GM12878 (cell line): ENCODE results near the gene CR1L. TPM values are rescaled to one million over a fixed set of nuclear protein-coding genes. Genes with fewer than 3 reads are reported as not detected.
"Not testable (repeated sequence)": the region's sequence is repeated elsewhere in the genome, so short reads cannot be mapped to it uniquely, and the experiment has no call there.

ENCODE experiments used
- ATAC-seq: fragments of 200-7000 bp; cut with Tn5 transposase; 3 replicates; pipeline ENCODE4 v1.9.1; 2020; ENCODE audit warnings: mild to moderate bottlenecking, moderate library complexity
- BruUV-seq: library from RNA; stranded (reverse); fragments of 400-500 nt; replicated peaks from 2 replicates; lab custom pipeline; 2021; lab: Mats Ljungman, UMichigan
- CTCF ChIA-PET: fragments of 300-600 bp; sonication (Branson Sonifier 250); formaldehyde crosslinking; extraction: SDS; loops from one replicate; lab custom pipeline; 2021; ENCODE audit warnings: inconsistent platforms; lab: Yijun Ruan, JAX
- POLR2A ChIA-PET: fragments of 350-600 bp; formaldehyde crosslinking; extraction: SDS; loops from one replicate; lab custom pipeline; 2021; ENCODE audit warnings: inconsistent platforms; lab: Charles Lee
- RAD21 ChIA-PET: fragments of 300-600 bp; sonication (Branson Sonifier 250); formaldehyde crosslinking; loops from one replicate; lab custom pipeline; 2023; ENCODE audit warnings: antibody characterized with exemption; ENCODE audit not compliant: unreplicated experiment; lab: Charles Lee
- SMC1A ChIA-PET: fragments of 300-600 bp; sonication (Branson Sonifier 250); formaldehyde crosslinking; loops from one replicate; lab custom pipeline; 2023; ENCODE audit not compliant: unreplicated experiment, uncharacterized antibody; lab: Charles Lee
- DNase-seq: peaks from one replicate; pipeline ENCODE4 v3.0.0-alpha.2; 2011; ENCODE audit warnings: low read depth, low spot score
- FAIRE-seq: peaks from 3 replicates; lab custom pipeline; 2011; peaks lifted over from hg19 to GRCh38; lab: Jason Lieb, UNC
- H2AFZ ChIP-seq: 2 replicates; pipeline ENCODE4 v1.6.0; 2011; ENCODE audit warnings: low read depth, low read length, control low read depth; ENCODE audit not compliant: control insufficient read depth
- H3K27ac ChIP-seq: 2 replicates; pipeline ENCODE4 v1.5.1; 2011; ENCODE audit warnings: control low read depth; ENCODE audit not compliant: control insufficient read depth, insufficient read depth
- H3K27me3 ChIP-seq, 2 experiments: replicated peaks in 1 of 2; 2 replicates each; pipeline versions ENCODE4 v1.6.0 to v1.6.1; 2011; ENCODE audit warnings: low read length in 1 of 2; ENCODE audit not compliant: control insufficient read depth in 2 of 2, insufficient read depth in 2 of 2
- H3K36me3 ChIP-seq, 2 experiments: 2 replicates each; pipeline ENCODE4 v1.5.1; 2011; ENCODE audit warnings: low read length in 1 of 2; ENCODE audit not compliant: control insufficient read depth in 2 of 2, insufficient read depth in 2 of 2
- H3K4me1 ChIP-seq: 2 replicates; pipeline ENCODE4 v1.6.1; 2011; ENCODE audit warnings: mild to moderate bottlenecking, low read length, moderate library complexity, mixed read lengths; ENCODE audit not compliant: control insufficient read depth, insufficient read depth
- H3K4me2 ChIP-seq: 2 replicates; pipeline ENCODE4 v1.6.0; 2011; ENCODE audit warnings: control low read depth; ENCODE audit not compliant: control insufficient read depth, insufficient read depth
- H3K4me3 ChIP-seq: fragments of 200-600 bp; sonication (generic); 2 replicates; pipeline ENCODE4 v1.5.1; 2016
- H3K79me2 ChIP-seq: 2 replicates; pipeline ENCODE4 v1.6.0; 2011; ENCODE audit warnings: low read length; ENCODE audit not compliant: control insufficient read depth, insufficient read depth
- H3K9ac ChIP-seq: 2 replicates; pipeline ENCODE4 v1.8.0; 2011; ENCODE audit warnings: low read length, control low read depth, mixed read lengths; ENCODE audit not compliant: control insufficient read depth, insufficient read depth
- H3K9me3 ChIP-seq: replicated peaks from 3 replicates; pipeline ENCODE4 v1.5.1; 2011; ENCODE audit warnings: mild to moderate bottlenecking, low read length; ENCODE audit not compliant: control insufficient read depth, insufficient read depth
- H4K20me1 ChIP-seq: 2 replicates; pipeline ENCODE4 v1.6.0; 2011; ENCODE audit not compliant: control insufficient read depth, insufficient read depth
- WGBS: methylation state at CpG from one replicate; pipeline ENCODE4 v1.1.6; 2016; ENCODE audit warnings: low lambda C conversion rate; ENCODE audit not compliant: insufficient replicate concordance, insufficient coverage; ENCODE audit errors: missing lambda C conversion rate; 5-methylcytosine and 5-hydroxymethylcytosine counted together
- in situ Hi-C: fragments of 300-500 bp; cut with MboI; formaldehyde crosslinking; loops from 9 replicates; pipeline ENCODE4 v1.14.3; 2018; ENCODE audit warnings: mixed read lengths
- intact Hi-C: fragments of 100-400 bp; cut with micrococcal nuclease; formaldehyde crosslinking; loops from one replicate; pipeline ENCODE4 v1.14.2; 2022; ENCODE audit not compliant: unreplicated experiment
- polyA plus RNA-seq, 11 experiments: library from polyadenylated mRNA; depleted of rRNA in 4 of 11; unstranded in 6 of 11; stranded (reverse) in 5 of 11; fragments of >200 nt; fragmentation: Nextera tagmentation in 4 of 11; fragmentation: Illumina TruSeq in 1 of 11; extraction: Ambion mirVana in 4 of 11; extraction: Trizol in 1 of 11; gene quantifications; 1 replicate in 1 of 11; 2 replicates in 10 of 11; pipeline versions ENCODE4 v1.2.1 to v1.2.3, GENCODE V29; 2011 to 2016; ENCODE audit warnings: inconsistent platforms in 2 of 11, missing spikeins in 2 of 11, low read depth in 1 of 11
- total RNA-seq, 4 experiments: library from RNA; depleted of rRNA in 3 of 4; stranded (reverse); fragments of >200 nt in 3 of 4; fragmentation: Illumina TruSeq in 1 of 4; extraction: Trizol in 1 of 4; gene quantifications; 2 replicates each; pipeline versions ENCODE4 v1.2.1 to v1.2.3, GENCODE V29; 2013 to 2021

CR1L gene
- total and polyA plus RNA-seq, 10 of the 15 experiments (the other 5 are each of a cell fraction or from before 2014, with no cell fraction given) = 0.11 TPM; not detected in 9

GRCh38 chr1:207682872-207683434 lies 38.0 kb downstream of the CR1L start:
- SMC1A ChIA-PET = interaction anchor here (1.2 kb wide), 1 partner anchor 8 kb away, joined by 3 read pairs; no protein-coding TSS in a partner anchor
- CTCF ChIA-PET = interaction anchor here (1.2 kb wide), 1 partner anchor 15 kb away, joined by 3 read pairs; no protein-coding TSS in a partner anchor
- WGBS = 28% methylated on average over 6 of the region's 6 CpGs

GRCh38 chr1:207690551-207690950 lies 45.6 kb downstream of the CR1L start:
- RAD21 ChIA-PET, FAIRE-seq, POLR2A ChIA-PET: not testable (repeated sequence)

More at GRCh38 chr1:207682872-207683434, 38.0 kb downstream of the CR1L start:
- H3K4me3 ChIP-seq, H3K27me3 ChIP-seq, POLR2A ChIA-PET, H3K9ac ChIP-seq, H3K27ac ChIP-seq, FAIRE-seq, ATAC-seq, intact Hi-C loops, H3K79me2 ChIP-seq, RAD21 ChIA-PET, H3K36me3 ChIP-seq, H3K4me1 ChIP-seq, DNase-seq, BruUV-seq, H3K9me3 ChIP-seq, H4K20me1 ChIP-seq, H3K4me2 ChIP-seq, in situ Hi-C loops, H2AFZ ChIP-seq: not testable (repeated sequence)

More at GRCh38 chr1:207690551-207690950, 45.6 kb downstream of the CR1L start:
- H3K4me2 ChIP-seq, H3K27me3 ChIP-seq, in situ Hi-C loops, H3K36me3 ChIP-seq, H3K4me3 ChIP-seq, H3K27ac ChIP-seq, H3K9me3 ChIP-seq, SMC1A ChIA-PET, H2AFZ ChIP-seq, DNase-seq, BruUV-seq, intact Hi-C loops, H3K4me1 ChIP-seq, H3K9ac ChIP-seq, H3K79me2 ChIP-seq, ATAC-seq, H4K20me1 ChIP-seq: not testable (repeated sequence)
- 60% methylated on average over 4 of the region's 4 CpGs for WGBS
- CTCF ChIA-PET = interaction anchor here (1.6 kb wide), 1 partner anchor 13 kb away, joined by 4 read pairs; no protein-coding TSS in a partner anchor
